GM18502 (cell line): ENCODE data around the gene CFAP97D2.
"Not testable (repeated sequence)": the region's sequence is repeated elsewhere in the genome, so short reads cannot be mapped to it uniquely, and the experiment has no call there.

ENCODE experiments used
- ATAC-seq: cut with Tn5 transposase; IDR thresholded peaks from one replicate; pipeline ENCODE4 v1.9.1; 2021; ENCODE audit warnings: mild to moderate bottlenecking; ENCODE audit not compliant: unreplicated experiment, poor library complexity

CFAP97D2 gene

DNA sequence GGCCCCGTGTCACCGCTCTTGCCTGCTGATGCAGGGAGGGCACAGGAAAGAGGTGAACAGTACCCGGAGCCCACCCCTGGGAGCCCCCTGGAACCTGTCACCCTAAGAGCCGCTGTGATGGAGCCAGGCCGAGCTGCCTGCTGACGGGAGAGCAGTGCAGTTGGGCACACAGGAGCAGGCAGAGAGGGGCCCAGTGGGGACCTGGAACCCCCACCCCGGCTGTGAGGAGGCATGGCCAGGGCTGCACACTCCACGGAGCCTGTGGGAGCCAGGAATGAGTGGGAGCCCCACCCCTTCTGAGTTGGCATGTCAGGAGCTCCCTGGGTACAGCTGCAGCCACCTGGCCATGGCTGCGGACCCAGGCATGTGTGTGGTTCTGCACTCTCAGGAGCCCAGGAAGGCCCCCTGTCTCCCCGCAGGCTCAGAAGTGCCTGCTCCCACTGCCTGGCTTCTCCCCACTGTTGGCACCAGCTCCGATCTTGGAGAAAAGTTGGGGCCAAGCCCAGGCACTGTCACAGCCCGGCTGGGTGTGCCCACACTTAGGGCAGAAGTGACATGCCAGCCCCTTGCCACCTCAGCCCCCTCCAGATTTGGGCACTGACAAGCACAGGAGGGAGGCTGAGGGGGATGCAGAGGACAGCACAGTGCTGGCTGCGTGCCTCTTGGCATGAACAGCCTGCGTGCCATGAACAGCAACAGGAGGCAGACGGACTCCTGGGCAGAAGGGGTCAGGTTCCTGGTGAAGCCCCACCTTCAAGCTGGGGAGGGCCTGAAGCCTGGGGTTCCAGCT, 6.3 kb downstream of the CFAP97D2 start:
- ATAC-seq: no peak

DNA sequence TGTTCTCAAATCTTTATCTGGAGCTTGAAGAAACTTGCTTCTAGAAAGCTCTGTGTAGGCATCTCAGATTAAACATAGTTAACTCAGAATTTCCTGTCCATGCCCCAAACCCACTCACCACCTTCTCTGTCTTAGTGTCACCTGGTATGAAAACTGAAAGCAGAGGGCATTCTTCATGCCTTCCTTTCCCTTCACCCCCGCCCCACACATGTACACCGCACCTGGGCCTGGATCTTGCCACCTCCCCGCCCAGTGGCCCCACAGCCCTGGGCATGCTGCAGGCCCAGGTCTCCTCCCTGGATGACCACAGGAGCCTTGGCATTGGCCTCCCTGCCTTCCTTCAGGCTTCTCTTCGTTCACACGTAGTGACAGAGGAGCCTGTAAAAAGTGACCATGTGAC, 15.8 kb downstream of the CFAP97D2 start:
- no peak for ATAC-seq

DNA sequence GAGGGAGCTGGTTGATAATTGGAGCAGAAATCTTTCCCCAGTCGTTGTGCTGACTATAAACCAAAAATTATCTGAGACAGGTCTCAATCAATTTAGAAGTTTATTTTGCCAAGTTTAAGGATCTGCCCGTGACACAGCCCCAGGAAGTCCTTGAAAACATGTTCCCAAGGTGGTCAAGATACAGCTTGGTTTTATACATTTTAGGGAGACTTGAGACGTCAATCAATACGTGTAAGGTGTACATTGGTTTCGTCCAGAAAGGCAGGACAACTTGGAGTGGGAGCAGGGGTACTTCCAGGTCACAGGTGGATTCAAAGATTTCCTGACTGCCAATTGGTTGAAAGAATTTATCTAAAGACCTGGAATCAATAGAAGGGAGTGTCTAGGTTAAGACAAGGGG, 17.6 kb downstream of the CFAP97D2 start:
- no peak for ATAC-seq

DNA sequence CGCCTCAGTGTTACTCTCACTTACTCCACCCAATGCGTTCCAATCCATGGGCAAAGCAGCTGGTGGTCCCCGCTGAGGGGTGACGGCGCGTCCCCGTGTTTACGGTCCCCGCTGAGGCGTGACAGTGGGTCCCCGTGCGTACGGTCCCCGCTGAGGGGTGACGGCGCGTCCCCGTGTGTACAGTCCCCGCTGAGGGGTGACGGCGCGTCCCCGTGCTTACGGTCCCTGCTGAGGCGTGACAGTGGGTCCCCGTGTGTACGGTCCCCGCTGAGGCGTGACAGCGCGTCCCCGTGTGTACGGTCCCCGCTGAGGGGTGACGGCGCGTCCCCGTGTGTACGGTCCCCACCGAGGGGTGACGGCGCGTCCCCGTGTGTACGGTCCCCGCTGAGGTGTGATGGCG, 19.5 kb downstream of the CFAP97D2 start:
- ATAC-seq: no peak

DNA sequence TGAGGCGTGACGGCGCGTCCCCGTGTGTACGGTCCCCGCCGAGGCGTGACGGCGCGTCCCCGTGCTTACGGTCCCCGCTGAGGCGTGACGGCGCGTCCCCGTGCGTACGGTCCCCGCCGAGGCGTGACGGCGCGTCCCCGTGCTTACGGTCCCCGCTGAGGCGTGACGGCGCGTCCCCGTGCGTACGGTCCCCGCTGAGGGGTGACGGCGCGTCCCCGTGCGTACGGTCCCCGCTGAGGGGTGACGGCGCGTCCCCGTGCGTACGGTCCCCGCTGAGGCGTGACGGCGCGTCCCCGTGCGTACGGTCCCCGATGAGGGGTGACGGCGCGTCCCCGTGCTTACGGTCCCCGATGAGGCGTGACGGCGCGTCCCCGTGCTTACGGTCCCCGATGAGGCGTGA, 20.5 kb downstream of the CFAP97D2 start:
- ATAC-seq: not testable (repeated sequence)

DNA sequence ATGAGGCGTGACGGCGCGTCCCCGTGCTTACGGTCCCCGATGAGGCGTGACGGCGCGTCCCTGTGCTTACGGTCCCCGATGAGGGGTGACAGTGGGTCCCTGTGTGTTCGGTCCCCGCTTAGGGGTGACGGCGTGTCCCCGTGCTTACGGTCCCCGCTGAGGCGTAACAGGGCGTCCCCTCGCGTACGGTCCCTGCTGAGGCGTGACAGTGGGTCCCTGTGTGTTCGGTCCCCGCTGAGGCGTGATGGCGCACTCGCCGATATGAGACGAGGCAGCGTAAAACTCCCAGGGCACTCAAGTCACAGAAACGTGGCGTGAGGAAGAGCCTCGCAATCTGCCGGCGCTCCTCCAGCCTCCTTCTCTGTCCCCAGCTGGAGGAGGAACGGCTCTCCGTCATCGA, 20.9 kb downstream of the CFAP97D2 start:
- no peak for ATAC-seq

DNA sequence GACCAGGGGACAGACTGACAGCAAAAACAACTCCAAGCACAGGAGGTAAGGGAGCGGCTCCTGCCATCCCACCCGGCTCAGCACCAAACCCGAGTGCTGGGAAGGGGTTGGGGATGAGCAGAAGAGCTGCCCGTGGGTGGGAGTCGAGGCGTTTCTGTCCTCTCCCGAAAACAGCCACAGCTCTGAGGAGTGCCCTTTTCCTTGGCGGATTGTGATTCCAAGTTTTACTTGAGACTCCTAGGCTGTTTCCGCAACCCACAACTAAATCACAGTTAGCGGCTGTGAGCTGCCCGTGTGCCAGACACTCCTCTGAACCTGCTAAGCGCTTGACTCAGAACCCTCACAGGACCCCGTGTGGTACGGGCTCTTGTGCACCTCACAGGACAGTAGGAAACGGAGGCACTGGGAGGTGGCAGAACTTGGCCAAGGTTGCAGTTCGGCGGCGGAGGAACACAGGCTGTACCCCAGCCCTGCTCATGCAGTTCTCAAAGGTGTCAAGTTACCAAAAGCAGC, 21.4 kb downstream of the CFAP97D2 start:
- no peak for ATAC-seq

DNA sequence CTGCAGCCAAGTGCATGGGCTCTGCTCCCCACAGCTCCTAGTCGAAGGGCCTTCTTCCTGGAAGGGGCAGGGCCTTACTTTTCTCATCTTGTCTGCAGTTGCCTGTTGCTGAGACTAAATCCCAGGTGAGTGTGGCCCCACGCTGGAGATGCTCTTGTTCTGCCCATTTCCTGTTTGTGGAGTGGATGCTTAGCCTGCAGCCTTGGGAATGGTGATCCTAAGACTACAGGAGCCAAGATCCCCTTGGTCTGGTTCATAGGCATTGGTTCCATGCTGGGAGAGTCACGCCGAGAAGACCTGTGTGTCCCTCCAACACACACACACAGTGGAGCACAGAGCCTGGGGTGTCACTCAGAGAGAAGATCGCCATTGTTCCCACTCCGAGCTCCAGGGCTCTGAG, 23.5 kb downstream of the CFAP97D2 start:
- no peak for ATAC-seq

DNA sequence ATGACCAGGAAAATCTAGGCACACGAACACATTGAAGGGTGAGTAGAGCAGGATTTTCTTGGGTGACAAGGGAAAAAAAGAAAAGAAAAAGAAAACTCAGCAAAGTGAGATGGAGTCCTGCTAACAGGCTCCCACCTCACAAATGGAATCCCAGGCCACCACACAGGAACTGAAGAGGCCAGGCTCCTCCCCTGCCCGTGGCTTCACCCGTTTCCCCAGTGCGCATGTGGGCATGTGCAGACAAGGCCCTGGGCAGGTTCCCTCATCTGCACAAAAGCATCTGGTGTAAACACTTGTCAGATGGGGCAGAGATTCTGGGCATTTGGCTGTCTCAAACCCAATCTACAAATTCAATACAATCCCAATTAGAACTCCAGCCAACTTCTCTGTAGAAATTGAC, 24.5 kb downstream of the CFAP97D2 start:
- no peak for ATAC-seq

DNA sequence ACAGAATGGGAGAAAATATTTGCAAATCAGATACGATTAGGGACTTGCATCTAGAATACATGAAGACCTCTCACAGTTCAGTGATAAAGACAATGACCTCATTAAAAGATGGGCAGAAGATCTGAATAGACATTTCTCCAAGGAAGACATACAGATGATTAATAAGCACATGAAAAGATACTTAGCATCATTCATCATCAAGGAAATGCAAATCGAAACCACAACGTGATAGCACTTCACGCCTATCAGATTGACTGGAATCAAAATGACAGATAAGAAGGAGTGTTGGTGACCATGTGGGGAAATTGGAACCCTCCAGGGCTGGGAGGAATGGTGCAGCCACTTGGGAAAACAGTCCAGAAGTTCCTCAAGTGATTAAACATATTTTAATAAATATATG, 25.8 kb downstream of the CFAP97D2 start:
- ATAC-seq: no peak

DNA sequence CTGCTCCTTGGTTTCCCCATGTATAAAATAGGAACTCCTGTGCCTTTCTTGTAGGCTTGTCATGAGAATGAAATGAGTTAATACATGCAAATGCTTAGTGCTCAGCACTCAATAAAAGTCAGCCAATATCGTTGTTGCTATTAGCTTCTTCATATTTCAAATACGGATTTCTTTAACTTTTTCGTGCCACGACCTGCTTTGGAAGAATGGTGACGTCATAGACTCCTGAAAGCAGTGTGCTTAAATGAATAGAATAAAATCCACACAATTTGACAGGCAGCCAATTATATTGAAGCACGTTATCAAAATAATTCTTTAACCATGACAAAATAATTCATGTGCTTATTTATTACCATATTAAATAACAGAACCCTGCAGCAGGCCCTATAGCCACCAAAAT, 29.1 kb downstream of the CFAP97D2 start:
- ATAC-seq: no peak

DNA sequence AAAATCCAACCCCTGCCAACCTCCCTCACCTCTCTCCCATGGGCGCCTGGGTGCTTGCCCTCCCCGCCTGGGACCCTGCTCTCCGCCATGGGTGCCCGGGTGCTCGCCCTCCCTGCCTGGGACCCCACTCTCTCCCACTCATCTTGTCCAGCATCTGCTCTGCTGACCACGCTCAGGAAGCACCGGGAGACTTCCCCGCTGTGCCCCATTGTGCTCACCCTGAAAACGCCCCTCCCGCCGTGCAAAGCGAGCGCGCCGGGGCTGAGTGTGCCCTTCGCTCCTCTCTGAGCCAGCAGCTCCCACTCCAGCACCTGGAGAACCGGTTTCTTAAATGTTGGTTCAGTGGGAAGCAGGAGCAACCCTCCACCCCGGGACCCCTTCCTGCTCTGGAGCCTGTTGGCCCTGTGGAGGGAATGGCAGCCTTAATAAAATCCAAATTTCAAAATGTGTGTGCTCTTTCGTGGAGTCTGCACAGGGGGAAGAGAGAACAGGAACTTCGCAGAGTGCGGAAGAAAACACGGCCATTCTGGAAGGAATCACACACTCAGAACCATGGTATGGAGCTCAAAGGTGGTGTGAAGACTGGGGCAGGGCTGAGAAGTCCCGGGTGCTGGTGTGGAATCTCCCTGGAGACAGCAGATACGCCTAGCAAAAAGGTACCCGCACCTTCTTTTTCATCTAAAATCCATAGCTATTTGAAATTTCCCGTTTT, 32.5 kb downstream of the CFAP97D2 start:
- ATAC-seq: no peak

DNA sequence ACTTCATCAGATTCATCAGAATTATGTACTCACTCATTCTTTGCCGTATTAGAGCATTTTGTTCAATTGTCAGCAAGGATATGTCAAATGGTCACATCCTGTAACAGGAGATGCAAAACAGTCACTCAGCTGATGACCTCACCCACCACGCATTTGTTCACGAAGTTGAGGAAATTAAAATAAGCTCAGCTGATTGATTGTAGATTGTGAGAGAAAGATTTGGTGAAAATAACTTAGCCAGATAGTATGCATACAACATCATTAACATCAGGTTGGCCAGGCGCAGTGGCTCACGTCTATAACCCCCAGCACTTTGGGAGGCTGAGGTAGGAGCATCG, 33.1 kb downstream of the CFAP97D2 start:
- no peak for ATAC-seq

DNA sequence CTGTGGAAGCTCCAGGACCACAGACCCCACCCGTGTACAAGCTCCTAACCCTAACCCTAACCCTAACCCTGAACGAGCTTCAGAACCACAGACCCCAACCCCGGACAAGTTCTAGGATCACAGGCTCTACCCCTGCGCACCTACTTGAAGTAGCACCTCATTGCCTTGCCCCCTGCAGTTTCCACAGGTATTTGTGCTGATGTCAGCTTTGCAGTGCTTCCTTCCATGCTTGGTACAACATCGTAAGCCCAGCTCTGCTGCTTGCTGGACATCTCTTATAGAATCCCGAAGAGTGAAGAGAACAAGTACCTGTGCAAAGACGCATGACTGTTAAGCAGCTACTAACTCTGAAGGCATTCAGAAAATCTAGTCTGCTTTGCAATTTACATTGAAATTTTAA, 34.9 kb downstream of the CFAP97D2 start:
- ATAC-seq: no peak

DNA sequence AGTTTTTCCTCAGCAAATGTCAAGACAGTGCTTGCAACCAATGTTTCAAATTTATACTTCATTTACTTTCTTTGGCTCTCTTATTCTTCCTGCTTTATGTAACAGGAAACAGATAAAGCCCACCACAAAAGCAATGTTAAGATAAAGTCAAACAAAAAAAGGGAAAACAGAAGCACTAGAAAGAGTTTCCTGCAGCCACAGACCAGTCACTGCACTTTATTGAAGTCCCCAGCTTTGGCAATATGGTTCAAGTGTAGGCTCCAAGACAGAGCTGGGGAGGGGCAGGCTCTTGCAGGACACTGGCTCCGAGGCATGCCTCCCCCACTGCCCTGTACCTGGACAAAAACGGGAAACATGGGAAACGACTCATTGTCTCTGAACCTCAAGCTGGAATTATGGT, 40.3 kb downstream of the CFAP97D2 start:
- no peak for ATAC-seq

DNA sequence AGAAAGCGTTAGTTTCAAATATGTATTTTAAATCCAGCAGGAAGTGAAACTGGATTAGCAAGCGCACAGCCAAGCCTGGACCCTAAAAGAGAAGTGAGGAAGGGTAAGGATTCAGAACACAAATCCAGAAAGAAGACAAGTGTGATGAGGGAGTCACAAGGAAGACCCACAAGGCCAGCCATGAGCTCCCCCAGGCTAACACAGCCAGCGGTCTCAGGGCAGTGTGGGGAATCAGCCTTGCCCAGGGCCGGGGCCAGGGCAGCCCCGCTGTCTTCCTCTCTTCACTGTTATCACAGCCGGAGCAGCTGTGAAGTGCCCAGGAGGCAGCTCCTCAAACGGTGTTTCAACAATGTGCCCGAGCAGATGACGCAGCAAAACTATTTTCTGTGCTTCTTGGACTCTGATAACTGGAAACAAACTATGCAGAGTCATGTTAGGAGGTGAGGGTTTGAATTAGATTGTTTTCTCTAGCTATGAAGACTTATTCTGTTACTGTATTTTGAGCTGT, 43.5 kb downstream of the CFAP97D2 start:
- ATAC-seq: no peak

DNA sequence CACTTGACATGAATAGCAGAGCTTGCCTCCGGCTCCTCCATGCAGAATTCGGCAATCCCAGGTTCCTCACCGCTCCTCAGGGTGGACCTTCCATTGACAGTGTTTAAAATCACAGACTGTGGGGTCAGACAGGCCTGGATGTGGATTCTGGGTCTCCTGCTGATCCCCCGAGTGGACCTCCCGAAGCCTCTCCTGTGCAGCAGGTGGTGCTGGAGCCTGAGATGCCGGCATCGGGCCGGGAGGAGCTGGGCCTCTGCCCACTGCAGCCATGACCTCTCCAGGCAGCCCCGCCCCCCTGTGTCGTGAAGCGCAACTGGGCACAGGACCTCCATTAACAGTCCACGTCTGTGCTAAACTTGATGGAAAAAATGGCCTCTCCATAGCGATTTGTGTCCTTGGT, 45.1 kb downstream of the CFAP97D2 start:
- ATAC-seq: no peak

DNA sequence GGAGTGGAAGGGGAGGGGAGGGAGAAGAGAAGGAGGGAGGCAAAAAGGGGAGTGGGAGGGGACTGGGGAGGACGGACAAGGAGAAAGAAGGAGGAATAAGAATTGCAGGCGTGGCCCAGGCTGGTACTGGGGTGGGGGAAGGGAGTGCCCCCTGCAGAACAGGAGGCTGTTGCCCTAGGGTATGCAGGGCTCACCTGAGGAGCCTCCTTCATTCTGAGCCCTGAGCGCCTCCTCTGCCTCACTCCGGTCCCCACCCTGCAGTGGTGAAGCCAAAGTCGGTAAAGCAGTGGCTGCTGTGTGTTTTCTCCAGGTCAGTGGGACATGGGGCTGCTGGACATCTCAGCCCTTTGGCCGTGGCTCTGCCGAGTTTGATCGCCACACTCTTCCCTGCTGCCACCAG, 46.6 kb downstream of the CFAP97D2 start:
- no peak for ATAC-seq

DNA sequence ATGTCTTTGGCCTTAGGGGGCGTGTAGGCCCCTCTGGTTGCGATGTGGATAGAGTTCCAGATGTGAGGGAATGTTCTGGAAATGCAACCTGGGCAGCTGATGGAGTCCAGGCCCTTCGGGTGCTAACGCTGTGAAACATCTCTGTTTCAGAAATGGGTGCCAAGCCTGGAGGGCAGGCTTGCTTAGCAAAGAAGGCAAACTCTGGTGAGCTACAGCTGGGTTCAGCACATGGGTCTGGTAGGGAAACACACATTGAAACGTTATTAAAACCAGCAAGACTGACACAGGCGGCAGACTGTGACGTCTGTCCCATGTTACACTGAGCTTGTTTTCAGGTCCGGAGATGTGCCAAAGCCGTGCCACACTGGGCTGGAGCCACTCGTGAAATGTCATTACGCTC, 47.0 kb downstream of the CFAP97D2 start:
- no peak for ATAC-seq

DNA sequence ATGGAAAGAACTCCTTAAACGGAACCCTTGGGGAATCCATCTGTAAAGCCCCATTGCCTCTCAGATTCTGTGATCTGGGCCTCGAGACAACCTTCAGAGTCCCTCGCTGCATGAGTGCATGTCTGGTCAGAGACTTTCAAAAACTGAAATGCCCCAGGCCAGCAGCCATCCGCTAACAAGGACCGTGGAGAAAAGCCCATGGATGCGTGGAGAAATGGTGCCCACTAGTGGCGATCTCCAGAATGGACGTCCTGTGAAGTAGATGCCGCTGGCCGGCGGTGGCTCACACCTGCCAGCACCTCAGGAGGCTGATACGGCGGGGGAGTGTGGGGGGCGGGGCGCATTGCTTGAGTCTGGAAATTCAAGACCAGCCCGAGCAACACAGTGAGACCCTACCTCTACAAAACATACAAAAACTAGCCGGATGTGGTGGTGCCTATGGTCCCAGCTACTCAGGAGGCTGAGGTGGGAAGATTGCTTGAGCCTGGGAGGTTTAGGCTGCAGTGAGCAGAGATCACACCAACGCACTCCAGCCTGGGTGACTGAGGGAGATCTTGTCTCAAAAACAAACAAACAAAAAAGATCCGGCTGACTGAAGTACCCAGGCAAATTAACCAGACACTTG, 47.8 kb downstream of the CFAP97D2 start:
- ATAC-seq: peak; percentile 88

DNA sequence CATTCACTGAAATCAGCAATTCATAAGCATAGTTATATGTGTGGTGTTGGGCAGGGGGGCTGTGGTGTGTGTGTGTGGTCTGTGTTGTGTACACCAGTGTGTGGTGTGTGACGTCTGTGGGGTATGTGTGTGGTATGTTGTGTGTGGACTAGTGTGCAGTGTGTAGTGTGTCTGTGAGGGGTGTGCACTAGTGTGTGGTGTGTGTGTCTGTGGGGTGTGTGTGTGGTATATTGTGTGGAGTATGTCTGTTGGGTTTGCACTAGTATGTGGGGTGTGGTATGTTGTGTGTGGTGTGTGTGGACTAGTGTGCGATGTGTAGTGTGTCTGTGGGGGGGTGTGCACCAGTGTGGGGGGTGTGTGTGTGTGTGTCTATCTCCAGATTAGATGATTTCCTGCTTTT, 48.5 kb downstream of the CFAP97D2 start:
- no peak for ATAC-seq
